GM12891 (cell line): ENCODE measurements around the gene TMEM52.

Experiments
- DNase-seq: peaks from one replicate; pipeline ENCODE4 v3.0.0; 2011; ENCODE audit warnings: low spot score; ENCODE audit not compliant: insufficient read length
- FAIRE-seq: peaks from 2 replicates; lab custom pipeline; 2011; peaks lifted over from hg19 to GRCh38; lab: Jason Lieb, UNC
- PAX5 ChIP-seq: IDR thresholded peaks from 2 replicates; pipeline ENCODE4 v1.6.1; 2011; ENCODE audit warnings: low read length, moderate library complexity, mild to moderate bottlenecking; ENCODE audit not compliant: insufficient read depth, severe bottlenecking
- POLR2A ChIP-seq: IDR thresholded peaks from 2 replicates; pipeline ENCODE4 v1.6.1; 2011; ENCODE audit warnings: low read depth, low read length, control low read depth
- POLR2AphosphoS5 ChIP-seq: IDR thresholded peaks from 2 replicates; pipeline ENCODE4 v1.6.1; 2011; ENCODE audit warnings: low read depth, low read length, control low read depth
- POU2F2 ChIP-seq: IDR thresholded peaks from 2 replicates; pipeline ENCODE4 v1.6.1; 2011; ENCODE audit warnings: low read depth, mild to moderate bottlenecking, control low read depth, low read length, moderate library complexity
- SPI1 ChIP-seq: IDR thresholded peaks from 2 replicates; pipeline ENCODE4 v1.6.1; 2011; ENCODE audit warnings: low read depth, low read length, control low read depth
- TAF1 ChIP-seq: IDR thresholded peaks from 2 replicates; pipeline ENCODE4 v1.6.1; 2011; ENCODE audit warnings: low read depth, low read length, control low read depth

The TMEM52 gene

GRCh38 chr1:1915911-1916840 is 2.9 kb downstream of the TMEM52 start:
- no peak for DNase-seq
- no peak for FAIRE-seq
- no peak for TF ChIP-seq POLR2AphosphoS5
- TF ChIP-seq TAF1: no peak
- TF ChIP-seq PAX5: no peak
- no peak for TF ChIP-seq POU2F2
- no peak for TF ChIP-seq POLR2A
- TF ChIP-seq SPI1: no peak

GRCh38 chr1:1914971-1915692 is 3.9 kb downstream of the TMEM52 start, which contains the start of gene CALML6:
Gene CALML6, plus strand, starts transcription at chr1:1915260. Its CDS starts 21 bp downstream, at chr1:1915281.
- DNase-seq: no peak
- TF ChIP-seq SPI1 (no peak), POLR2A (no peak), POLR2AphosphoS5 (no peak), TAF1 (no peak), POU2F2 (no peak), PAX5 (no peak)
- no peak for FAIRE-seq

GRCh38 chr1:1914101-1914970 is 4.7 kb downstream of the TMEM52 start:
- TF ChIP-seq POU2F2: no peak
- FAIRE-seq (no peak), DNase-seq (no peak)

- TF ChIP-seq SPI1 (no peak), PAX5 (no peak), TAF1 (no peak), POLR2AphosphoS5 (no peak)
- FAIRE-seq (no peak), DNase-seq (no peak)
Observed at GRCh38 chr1:1911350-1912041, 7.6 kb downstream of the TMEM52 start.

- TF ChIP-seq POLR2A (no peak), POLR2AphosphoS5 (no peak), SPI1 (no peak), TAF1 (no peak), PAX5 (no peak), POU2F2 (no peak)
- FAIRE-seq: no peak
- no peak for DNase-seq
Observed at GRCh38 chr1:1910651-1911331, 8.3 kb downstream of the TMEM52 start.

- DNase-seq: no peak
- peak; percentile 28 for FAIRE-seq
- TF ChIP-seq POLR2AphosphoS5 (no peak), POLR2A (no peak), PAX5 (no peak), POU2F2 (no peak), TAF1 (no peak), SPI1 (no peak)
Observed at GRCh38 chr1:1910033-1910465, 9.0 kb downstream of the TMEM52 start.

GRCh38 chr1:1908506-1908791 is 10.6 kb downstream of the TMEM52 start:
- no peak for DNase-seq
- TF ChIP-seq TAF1 (no peak), POLR2AphosphoS5 (no peak), POU2F2 (no peak), POLR2A (no peak), PAX5 (no peak), SPI1 (no peak)
- FAIRE-seq: no peak

GRCh38 chr1:1907098-1907736 is 11.9 kb downstream of the TMEM52 start:
- peak; percentile 79 for FAIRE-seq

More at GRCh38 chr1:1907098-1907736, 11.9 kb downstream of the TMEM52 start:
- TF ChIP-seq TAF1: no peak
- no peak for TF ChIP-seq POU2F2
- TF ChIP-seq PAX5: peak; percentile 16
- 0 out of 2 replicates have a peak, but pooled peaks have one; percentile 30 for TF ChIP-seq POLR2AphosphoS5
- DNase-seq: no peak
